GM12864 (cell line): ENCODE results near the gene SALL4.

Source experiments
- DNase-seq: peaks from one replicate; pipeline ENCODE4 v3.0.0-alpha.2; 2011; ENCODE audit warnings: low read depth
- H3K4me3 ChIP-seq: 2 replicates; pipeline ENCODE4 v1.5.1; 2011; ENCODE audit warnings: mild to moderate bottlenecking, low read depth, low read length, control low read depth
- TF ChIP-seq, protein P1 (sequence below): IDR thresholded peaks from 2 replicates; pipeline ENCODE4 v1.5.1; 2011; ENCODE audit warnings: low read depth, mild to moderate bottlenecking, moderate library complexity, low read length, control low read depth, inconsistent platforms; ENCODE audit errors: missing control alignments

The SALL4 gene

GRCh38 chr20:51803148-51803854, 980 bp upstream of the SALL4 start:
- no peak overlapping the region for H3K4me3 ChIP-seq
- DNase-seq: no peak
- TF ChIP-seq, protein P1, sequence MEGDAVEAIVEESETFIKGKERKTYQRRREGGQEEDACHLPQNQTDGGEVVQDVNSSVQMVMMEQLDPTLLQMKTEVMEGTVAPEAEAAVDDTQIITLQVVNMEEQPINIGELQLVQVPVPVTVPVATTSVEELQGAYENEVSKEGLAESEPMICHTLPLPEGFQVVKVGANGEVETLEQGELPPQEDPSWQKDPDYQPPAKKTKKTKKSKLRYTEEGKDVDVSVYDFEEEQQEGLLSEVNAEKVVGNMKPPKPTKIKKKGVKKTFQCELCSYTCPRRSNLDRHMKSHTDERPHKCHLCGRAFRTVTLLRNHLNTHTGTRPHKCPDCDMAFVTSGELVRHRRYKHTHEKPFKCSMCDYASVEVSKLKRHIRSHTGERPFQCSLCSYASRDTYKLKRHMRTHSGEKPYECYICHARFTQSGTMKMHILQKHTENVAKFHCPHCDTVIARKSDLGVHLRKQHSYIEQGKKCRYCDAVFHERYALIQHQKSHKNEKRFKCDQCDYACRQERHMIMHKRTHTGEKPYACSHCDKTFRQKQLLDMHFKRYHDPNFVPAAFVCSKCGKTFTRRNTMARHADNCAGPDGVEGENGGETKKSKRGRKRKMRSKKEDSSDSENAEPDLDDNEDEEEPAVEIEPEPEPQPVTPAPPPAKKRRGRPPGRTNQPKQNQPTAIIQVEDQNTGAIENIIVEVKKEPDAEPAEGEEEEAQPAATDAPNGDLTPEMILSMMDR: no peak

DNA sequence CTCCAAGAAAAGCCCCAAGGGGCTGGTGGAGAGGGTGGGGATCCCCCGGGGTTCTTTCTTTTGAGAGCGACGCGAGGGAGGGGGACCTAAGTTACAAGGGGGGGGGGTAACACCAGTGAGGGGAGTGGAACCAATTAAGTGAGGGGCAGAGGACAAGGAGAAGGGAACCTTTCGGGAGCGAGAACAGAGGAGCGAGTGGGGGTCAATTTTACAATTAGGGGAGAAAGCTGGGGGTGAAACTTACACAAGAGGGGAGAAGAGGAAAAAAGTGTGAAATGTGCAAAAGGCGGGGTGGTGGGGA, 548 bp downstream of the SALL4 start:
- no peak for DNase-seq
- H3K4me3 ChIP-seq: no peak overlapping the region
- TF ChIP-seq, protein P1: no peak

GRCh38 chr20:51801122-51801822, 1.0 kb downstream of the SALL4 start:
- TF ChIP-seq, protein P1: no peak
- no peak for DNase-seq
- no peak overlapping the region for H3K4me3 ChIP-seq

- no peak for DNase-seq
- no peak overlapping the region for H3K4me3 ChIP-seq
- TF ChIP-seq, protein P1: no peak
Observed at GRCh38 chr20:51800872-51801121, 1.5 kb downstream of the SALL4 start.

- TF ChIP-seq, protein P1: peak; percentile 88
- no peak for DNase-seq
- H3K4me3 ChIP-seq: no peak overlapping the region
Observed at GRCh38 chr20:51800060-51800871, 2.1 kb downstream of the SALL4 start.

DNA sequence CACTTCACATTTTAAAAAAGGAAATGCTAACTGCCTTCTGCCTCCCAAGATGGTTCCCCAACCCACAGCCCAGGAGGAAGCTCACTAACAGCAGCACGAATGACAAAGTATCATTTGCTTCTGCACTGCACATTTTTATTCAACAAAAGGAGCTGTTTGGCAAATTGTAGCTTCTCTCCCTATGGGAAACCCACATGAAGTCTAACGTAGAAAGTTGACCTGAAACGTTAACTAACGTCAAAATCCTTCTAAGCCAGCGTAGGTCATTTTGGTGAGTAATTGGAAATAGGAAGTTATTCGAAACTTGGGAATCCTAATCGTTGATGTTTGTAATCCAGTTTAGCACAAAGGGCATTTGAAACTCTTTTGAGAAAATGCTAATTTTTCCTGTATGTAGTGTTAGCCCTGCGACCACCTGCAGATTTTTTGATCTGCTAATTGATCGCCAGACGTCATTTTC, 2.9 kb downstream of the SALL4 start:
- TF ChIP-seq, protein P1: no peak
- no peak for DNase-seq
- no peak overlapping the region for H3K4me3 ChIP-seq
